Activated naive CD4-positive, alpha-beta T cell treated with anti-CD3 and anti-CD28 coated beads, Interleukin-2, amount 50 U/mL, for 72 hours (primary cell): ENCODE results near the gene POLR3E. TPM values are rescaled to one million over a fixed set of nuclear protein-coding genes. Genes with fewer than 3 reads are reported as not detected.

Experiments used
- ATAC-seq, 2 donors: fragments of 150-1000 bp; cut with Tn5 transposase; 2 replicates each; pipeline ENCODE4 v1.10.0; 2021; ENCODE audit warnings: mild to moderate bottlenecking in 2 of 2, moderate library complexity in 2 of 2
- DNase-seq, 2 donors: peaks; one replicate each; pipeline ENCODE4 v3.0.0; 2021 to 2022; ENCODE audit warnings: low spot score in 2 of 2
- H3K27ac Mint-ChIP-seq, 2 donors: one replicate each; pipeline ENCODE4 v1.8.0; 2022; ENCODE audit warnings: mild to moderate bottlenecking in 2 of 2, mixed read lengths in 2 of 2
- H3K36me3 Mint-ChIP-seq, 2 donors: one replicate each; pipeline ENCODE4 v1.8.0; 2022; ENCODE audit warnings: mixed read lengths in 2 of 2
- H3K9me3 Mint-ChIP-seq, 2 donors: one replicate each; pipeline ENCODE4 v1.8.0; 2022; ENCODE audit warnings: mixed read lengths in 2 of 2
- total RNA-seq, 2 donors: library from RNA; stranded (reverse); gene quantifications; one replicate each; pipeline ENCODE4 v1.2.3, GENCODE V29; 2022

POLR3E gene
- total RNA-seq, 2 donors from 2014 or later, result 50.3 to 75.4 TPM

DNA sequence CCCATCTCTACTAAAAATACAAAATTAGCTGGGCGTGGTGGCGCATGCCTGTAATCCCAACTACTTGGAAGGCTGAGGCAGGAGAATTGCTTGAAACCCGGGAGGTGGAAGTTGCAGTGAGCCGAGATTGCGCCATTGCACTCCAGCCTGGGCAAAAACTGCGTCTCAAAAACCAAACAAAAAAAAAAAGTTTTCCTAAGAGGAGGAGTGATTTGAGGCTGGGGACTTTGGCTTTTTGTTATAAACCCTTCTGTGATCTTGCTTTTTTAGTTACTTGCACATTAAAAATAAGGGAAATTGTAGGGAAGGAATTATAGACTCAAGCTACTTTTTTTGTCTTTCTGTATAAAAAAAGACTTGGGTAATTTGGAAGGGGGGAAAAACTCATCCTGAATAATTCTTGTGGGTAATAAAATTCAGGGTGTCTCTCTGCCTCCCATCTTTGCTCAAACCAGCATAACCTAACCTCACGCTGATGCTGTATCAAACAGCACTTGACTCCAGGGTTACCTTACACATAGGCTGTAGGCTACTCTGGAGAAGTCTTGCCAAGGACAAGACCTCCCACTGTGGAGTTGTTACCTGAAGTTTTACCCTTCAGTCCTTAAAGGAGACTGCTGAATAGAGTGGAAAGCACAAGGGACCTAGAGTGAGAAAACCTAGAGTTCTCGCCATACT, 78.9 kb downstream of the POLR3E start:
- no peak for ATAC-seq
- Mint-ChIP-seq H3K27ac (no peak overlapping the region), H3K9me3 (no peaks in the 10 kb centered on the region)

GRCh38 chr16:22379656-22380055, 82.4 kb downstream of the POLR3E start:
- H3K27ac Mint-ChIP-seq, result no peak overlapping the region
- no peak for DNase-seq
- no peak for ATAC-seq
- H3K9me3 Mint-ChIP-seq, result no peaks in the 10 kb centered on the region
- no peaks in the 10 kb centered on the region for H3K36me3 Mint-ChIP-seq

More for the DNA sequence above, 78.9 kb downstream of the POLR3E start:
- DNase-seq, result no peak
- H3K36me3 Mint-ChIP-seq, result peaks cover 7% of the 10 kb centered on the region in 2 donors

DNA sequence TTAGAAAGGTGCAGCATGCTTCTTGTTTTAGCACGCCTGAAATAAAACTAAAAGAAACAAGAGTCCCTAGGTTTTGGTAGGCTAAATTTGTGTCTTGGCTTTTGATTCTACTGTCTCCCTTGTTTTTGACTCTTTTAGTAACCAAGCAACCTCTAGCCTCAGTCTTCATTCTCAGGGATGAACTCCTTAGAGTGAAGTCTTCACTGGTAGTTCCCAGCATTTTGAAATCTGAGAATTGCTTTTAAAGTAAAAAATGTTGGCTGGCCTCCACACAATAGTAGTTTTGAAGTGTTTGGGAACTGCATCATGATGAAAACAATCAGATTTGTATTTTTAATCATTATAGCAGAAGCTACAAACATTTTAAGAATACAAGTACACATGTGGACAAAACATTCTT, 83.3 kb downstream of the POLR3E start:
- Mint-ChIP-seq H3K9me3 (no peaks in the 10 kb centered on the region), H3K36me3 (no peaks in the 10 kb centered on the region), H3K27ac (no peak overlapping the region)
- ATAC-seq, result no peak
- DNase-seq, result no peak

DNA sequence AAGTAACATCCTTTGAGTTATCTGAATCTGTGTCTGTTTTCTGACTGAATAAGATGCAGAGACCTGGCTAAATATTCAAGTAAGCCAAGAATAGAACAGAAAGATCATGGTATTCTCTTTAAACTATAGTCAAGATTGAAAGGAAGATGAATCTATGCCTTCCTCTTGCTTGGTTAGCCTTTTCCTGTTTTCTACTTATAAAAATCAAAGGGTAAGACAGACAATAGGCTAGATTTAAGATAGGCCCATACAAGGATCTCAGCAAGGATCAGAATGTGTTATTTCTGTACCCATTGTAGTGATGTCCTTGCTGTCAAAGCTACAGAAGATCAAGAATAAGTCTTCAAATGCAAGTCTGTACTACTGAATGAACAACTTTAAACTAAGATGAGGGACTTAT, 84.2 kb downstream of the POLR3E start:
- no peak for ATAC-seq
- no peaks in the 10 kb centered on the region for H3K9me3 Mint-ChIP-seq
- no peak overlapping the region for H3K27ac Mint-ChIP-seq
- H3K36me3 Mint-ChIP-seq, result no peaks in the 10 kb centered on the region
- no peak for DNase-seq

GRCh38 chr16:22383827-22384226, 86.6 kb downstream of the POLR3E start:
- DNase-seq (no peak), ATAC-seq (no peak)
- H3K36me3 Mint-ChIP-seq, result no peaks in the 10 kb centered on the region
- H3K27ac Mint-ChIP-seq, result no peak overlapping the region
- H3K9me3 Mint-ChIP-seq, result no peaks in the 10 kb centered on the region

Other genes starting within 250 kb of the POLR3E start
- under 1 TPM; 0.11 to 0.23 TPM for gene VWA3A, start 204.9 kb upstream of the POLR3E start, total RNA-seq
- gene SDR42E2, start 134.9 kb upstream of the POLR3E start, total RNA-seq, result under 1 TPM in 1 of 2 donors, not detected in 1; 0.11 TPM
- gene EEF2K, start 91.1 kb upstream of the POLR3E start, total RNA-seq, result 10 to 100 TPM in 1 of 2 donors, 1 to 10 TPM in 1; 7.8 to 28.1 TPM
- 10 to 100 TPM; 26.8 to 44.4 TPM for gene CDR2, start 77.2 kb downstream of the POLR3E start, total RNA-seq
- 100 to 1,000 TPM; 371 to 375 TPM for gene NPIPB5, start 213.5 kb downstream of the POLR3E start, total RNA-seq